ENCODE data around the gene CNTNAP2. TPM values are rescaled to one million over a fixed set of nuclear protein-coding genes. Genes with fewer than 3 reads are reported as not detected.

Gene CNTNAP2
- total and polyA plus RNA-seq, 8 donors, result 0.09 to 1.1 (median 0.38) TPM

- H3K36me3 ChIP-seq, result no peaks in the 10 kb centered on the region
- DNase-seq (no peak), FAIRE-seq (no peak), ATAC-seq (no peak)
- no peak for TF ChIP-seq CTCF (IDR thresholded peaks at IDR 0.05)
- WGBS, 2 donors, result 64 to 84% methylated on average over 6 of the region's 6 CpGs
- H3K27me3 ChIP-seq, result no peaks in the 10 kb centered on the region
- H3K9me3 ChIP-seq, result no peaks in the 10 kb centered on the region
- H3K27ac ChIP-seq, result no peak overlapping the region
- H3K4me3 ChIP-seq, result no peak overlapping the region
- intact Hi-C loops (cut with DNase I), result no loop called here
- H3K4me1 ChIP-seq, result no peaks in the 10 kb centered on the region
These were observed 1642.8 kb downstream of the CNTNAP2 start for GRCh38 chr7:147759327-147759943.

- no peak for ATAC-seq
- no peaks in the 10 kb centered on the region for H3K27me3 ChIP-seq
- no peaks in the 10 kb centered on the region for H3K36me3 ChIP-seq
- H3K9me3 ChIP-seq, result no peaks in the 10 kb centered on the region
- no peaks in the 10 kb centered on the region for H3K4me1 ChIP-seq
- WGBS, 2 donors, result 78 to 90% methylated on average over 4 of the region's 4 CpGs
- FAIRE-seq, result no peak
- H3K4me3 ChIP-seq, result no peak overlapping the region
- no peak for TF ChIP-seq CTCF (IDR thresholded peaks at IDR 0.05)
- intact Hi-C loops (cut with DNase I), result no loop called here
- DNase-seq, result no peak
- H3K27ac ChIP-seq, result no peak overlapping the region
These were observed 1648.7 kb downstream of the CNTNAP2 start for GRCh38 chr7:147765301-147765700.

GRCh38 chr7:147771344-147771743 is 1654.7 kb downstream of the CNTNAP2 start:
- H3K4me1 ChIP-seq, result no peaks in the 10 kb centered on the region
- FAIRE-seq (no peak), ATAC-seq (no peak), DNase-seq (no peak)
- TF ChIP-seq CTCF (IDR thresholded peaks at IDR 0.05), result no peak
- no peak overlapping the region for H3K27ac ChIP-seq
- H3K4me3 ChIP-seq, result no peak overlapping the region
- 46 to 54% methylated on average over 3 of the region's 3 CpGs for WGBS, 2 donors
- intact Hi-C loops (cut with DNase I), result no loop called here
- H3K9me3 ChIP-seq, result no peaks in the 10 kb centered on the region
- H3K36me3 ChIP-seq, result no peaks in the 10 kb centered on the region
- no peaks in the 10 kb centered on the region for H3K27me3 ChIP-seq

- Histone ChIP-seq H3K4me3 (no peak overlapping the region), H3K9me3 (no peaks in the 10 kb centered on the region), H3K36me3 (no peaks in the 10 kb centered on the region), H3K27me3 (no peaks in the 10 kb centered on the region), H3K4me1 (no peaks in the 10 kb centered on the region), H3K27ac (no peak overlapping the region)
- intact Hi-C loops (cut with DNase I), result no loop called here
- no peak for TF ChIP-seq CTCF (IDR thresholded peaks at IDR 0.05)
- ATAC-seq (no peak), FAIRE-seq (no peak), DNase-seq (no peak)
- 75 to 81% methylated on average over 2 of the region's 2 CpGs for WGBS, 2 donors
These were observed 1657.9 kb downstream of the CNTNAP2 start for GRCh38 chr7:147774461-147774860.

- H3K27ac ChIP-seq, result no peak overlapping the region
- intact Hi-C loops (cut with DNase I), result no loop called here
- no peaks in the 10 kb centered on the region for H3K27me3 ChIP-seq
- FAIRE-seq (no peak), ATAC-seq (no peak), DNase-seq (no peak)
- no peaks in the 10 kb centered on the region for H3K9me3 ChIP-seq
- no peaks in the 10 kb centered on the region for H3K36me3 ChIP-seq
- H3K4me3 ChIP-seq, result no peak overlapping the region
- H3K4me1 ChIP-seq, result no peaks in the 10 kb centered on the region
- 80 to 84% methylated on average over 1 of the region's 1 CpG for WGBS, 2 donors
- TF ChIP-seq CTCF (IDR thresholded peaks at IDR 0.05), result no peak
These were observed 1659.1 kb downstream of the CNTNAP2 start for GRCh38 chr7:147775516-147776284.
